OCI-LY7 (cell line): ENCODE results near the gene INTS7. TPM values are rescaled to one million over a fixed set of nuclear protein-coding genes. Genes with fewer than 3 reads are reported as not detected.
A peak's percentile ranks its signal among the peaks of the same experiment; 100 is the strongest.

ENCODE experiments used
- BruUV-seq: library from RNA; stranded (reverse); fragments of 400-500 nt; replicated peaks from 2 replicates; lab custom pipeline; 2021; lab: Mats Ljungman, UMichigan
- CTCF ChIA-PET: fragments of 300-600 bp; sonication (Branson Sonifier 250); formaldehyde crosslinking; loops from one replicate; lab custom pipeline; 2022; ENCODE audit warnings: antibody characterized with exemption; ENCODE audit not compliant: unreplicated experiment; lab: Charles Lee
- POLR2A ChIA-PET: fragments of 300-600 bp; sonication (Branson Sonifier 250); formaldehyde crosslinking; loops from one replicate; lab custom pipeline; 2022; ENCODE audit warnings: antibody characterized with exemption; lab: Charles Lee
- DNase-seq: peaks from one replicate; pipeline ENCODE4 v3.0.0-alpha.2; 2015; ENCODE audit warnings: low spot score
- H2AFZ ChIP-seq: fragments of 200-600 bp; sonication (generic), shearing (Covaris generic); 2 replicates; pipeline ENCODE4 v1.6.1; 2014; ENCODE audit warnings: mild to moderate bottlenecking, antibody characterized with exemption, low read length, moderate library complexity
- H3K27ac ChIP-seq: fragments of 200-600 bp; sonication (generic); 2 replicates; pipeline ENCODE4 v1.5.1; 2014; ENCODE audit warnings: mixed run types, low read depth, mild to moderate bottlenecking, moderate library complexity, low read length, inconsistent platforms; ENCODE audit not compliant: poor library complexity, severe bottlenecking
- H3K36me3 ChIP-seq: fragments of 200-600 bp; sonication (generic); 2 replicates; pipeline ENCODE4 v1.6.1; 2014; ENCODE audit warnings: mild to moderate bottlenecking, antibody characterized with exemption, low read length, moderate library complexity, mixed read lengths; ENCODE audit not compliant: insufficient read depth
- H3K4me1 ChIP-seq: fragments of 200-600 bp; sonication (generic); 2 replicates; pipeline ENCODE4 v1.5.1; 2014; ENCODE audit warnings: mild to moderate bottlenecking, low read length; ENCODE audit not compliant: insufficient read depth, poor library complexity, severe bottlenecking
- H3K4me2 ChIP-seq: fragments of 200-600 bp; sonication (generic); 2 replicates; pipeline ENCODE4 v1.6.1; 2014; ENCODE audit warnings: mild to moderate bottlenecking, low read length
- H3K4me3 ChIP-seq: fragments of 200-600 bp; sonication (generic); 2 replicates; pipeline ENCODE4 v1.5.1; 2014; ENCODE audit warnings: mild to moderate bottlenecking, low read depth, low read length; ENCODE audit not compliant: poor library complexity, severe bottlenecking
- H3K79me2 ChIP-seq: fragments of 200-600 bp; sonication (generic); 2 replicates; pipeline ENCODE4 v1.6.1; 2016; ENCODE audit warnings: low read depth, mild to moderate bottlenecking, low read length, moderate library complexity, mixed read lengths; ENCODE audit not compliant: insufficient read depth
- H3K9me2 ChIP-seq: fragments of 200-600 bp; sonication (generic); 2 replicates; pipeline ENCODE4 v1.6.1; 2016; ENCODE audit warnings: mild to moderate bottlenecking, low read length, mixed read lengths; ENCODE audit not compliant: insufficient read depth
- H3K9me3 ChIP-seq: fragments of 200-600 bp; sonication (generic); 2 replicates; pipeline ENCODE4 v1.6.1; 2014; ENCODE audit warnings: mild to moderate bottlenecking, mixed run types, low read length, mixed read lengths
- H4K20me1 ChIP-seq: fragments of 200-600 bp; sonication (generic); 2 replicates; pipeline ENCODE4 v1.6.1; 2014; ENCODE audit warnings: mild to moderate bottlenecking, antibody characterized with exemption, low read length, moderate library complexity, mixed read lengths; ENCODE audit not compliant: insufficient read depth
- CTCF ChIP-seq: fragments of 200-600 bp; sonication (generic); conservative IDR thresholded peaks from 2 replicates; pipeline ENCODE4 v1.5.1; 2014; ENCODE audit warnings: mild to moderate bottlenecking, antibody characterized with exemption, low read length, moderate library complexity, mixed read lengths
- EZH2phosphoT487 ChIP-seq: fragments of 200-600 bp; sonication (generic); IDR thresholded peaks from 2 replicates; pipeline ENCODE4 v1.6.1; 2018; ENCODE audit warnings: low read depth, borderline replicate concordance, mild to moderate bottlenecking, mixed run types, antibody characterized with exemption, low read length, moderate library complexity, mixed read lengths
- intact Hi-C: fragments of 100-400 bp; cut with micrococcal nuclease; formaldehyde crosslinking; loops from one replicate; pipeline ENCODE4 v1.10.0; 2022; ENCODE audit not compliant: unreplicated experiment
- total RNA-seq, 2 experiments: library from RNA; depleted of rRNA in 1 of 2; stranded (reverse); fragments of >200 nt in 1 of 2; shearing (Covaris generic) in 1 of 2; gene quantifications; 2 replicates each; pipeline ENCODE4 v1.2.3, GENCODE V29; 2014 to 2022

Gene INTS7
- total RNA-seq, 2 experiments from 2014 or later = 17.8 to 25.8 TPM

DNA sequence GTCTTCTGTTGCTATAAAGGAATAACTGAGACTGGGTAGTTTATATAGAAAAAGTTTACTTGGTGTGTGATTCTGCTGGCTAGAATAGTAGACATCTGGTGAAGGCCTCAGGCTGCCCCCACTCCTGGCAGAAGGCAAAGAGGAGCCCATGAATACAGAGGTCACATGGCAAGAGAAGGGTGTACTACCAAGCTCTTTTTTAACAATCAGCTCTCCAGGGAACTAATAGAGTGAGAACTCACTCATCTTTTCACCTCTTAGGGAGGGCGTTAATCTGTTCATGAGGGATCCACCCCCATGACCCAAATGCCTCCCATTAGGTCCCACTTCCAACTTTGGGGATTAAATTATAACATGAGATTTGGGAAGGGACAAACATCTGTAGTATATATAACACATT, 9.5 kb upstream of the INTS7 start:
- CTCF ChIA-PET = no interaction called here
- Histone ChIP-seq H3K9me2 (no peaks in the 10 kb centered on the region), H3K9me3 (no peaks in the 10 kb centered on the region), H2AFZ (no peak overlapping the region), H3K79me2 (peaks cover 75% of the 10 kb centered on the region), H3K27ac (no peak overlapping the region), H3K4me3 (no peak overlapping the region), H3K36me3 (peaks cover 98% of the 10 kb centered on the region), H3K4me1 (peaks cover 10% of the 10 kb centered on the region), H3K4me2 (no peak overlapping the region), H4K20me1 (peaks cover 45% of the 10 kb centered on the region)
- no peak for DNase-seq
- no TSS peak for BruUV-seq
- intact Hi-C loops = no loop called here
- POLR2A ChIA-PET = interaction anchor here (0.6 to 1.4 kb wide), 2 partner anchors 15 to 451 kb away, joined by 5 read pairs; no protein-coding TSS in a partner anchor
- TF ChIP-seq CTCF (no peak), EZH2phosphoT487 (no peak)

DNA sequence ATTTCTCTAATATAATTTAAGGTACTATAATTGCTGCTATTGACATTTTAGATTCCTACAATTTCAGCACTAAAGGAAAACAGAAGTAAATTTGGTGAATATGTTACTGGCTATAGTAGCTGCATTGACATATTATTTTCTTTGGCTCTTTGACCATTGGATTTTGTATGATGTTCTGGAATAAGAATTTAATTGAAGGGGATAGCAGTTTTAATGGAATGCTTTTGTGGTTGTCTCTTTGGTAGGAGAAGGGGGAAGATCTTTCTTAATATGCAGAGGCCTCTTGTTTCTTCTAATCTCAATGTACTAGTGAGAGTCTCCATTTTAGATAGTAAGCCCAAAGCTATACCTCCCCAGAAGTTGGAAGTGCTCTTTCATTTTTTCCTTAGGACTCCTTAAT, 7.1 kb upstream of the INTS7 start:
- Histone ChIP-seq H3K4me2 (no peak overlapping the region), H3K79me2 (peaks cover 90% of the 10 kb centered on the region), H4K20me1 (peaks cover 63% of the 10 kb centered on the region), H2AFZ (no peak overlapping the region), H3K36me3 (peaks cover 98% of the 10 kb centered on the region), H3K9me2 (no peaks in the 10 kb centered on the region), H3K27ac (no peak overlapping the region), H3K4me3 (no peak overlapping the region), H3K4me1 (peaks cover 33% of the 10 kb centered on the region), H3K9me3 (no peaks in the 10 kb centered on the region)
- CTCF ChIA-PET = no interaction called here
- intact Hi-C loops = no loop called here
- BruUV-seq = no TSS peak
- no peak for DNase-seq
- POLR2A ChIA-PET = no interaction called here
- TF ChIP-seq CTCF (no peak), EZH2phosphoT487 (no peak)

GRCh38 chr1:212040629-212041412, 5.5 kb upstream of the INTS7 start:
- ChIA-PET POLR2A (interaction anchor here (0.6 to 3.3 kb wide), 8 partner anchors 8 to 430 kb away, joined by 3 to 19 read pairs (median 4); no protein-coding TSS in a partner anchor), CTCF (no interaction called here)
- H3K79me2 ChIP-seq = peaks cover 100% of the 10 kb centered on the region
- intact Hi-C loops = no loop called here
- TF ChIP-seq EZH2phosphoT487 = no peak
- TF ChIP-seq CTCF = no peak
- H3K9me2 ChIP-seq = no peaks in the 10 kb centered on the region
- H3K4me1 ChIP-seq = peaks cover 37% of the 10 kb centered on the region
- H4K20me1 ChIP-seq = peaks cover 72% of the 10 kb centered on the region
- H2AFZ ChIP-seq = no peak overlapping the region
- BruUV-seq = no TSS peak
- peaks cover 93% of the 10 kb centered on the region for H3K36me3 ChIP-seq
- no peak for DNase-seq
- H3K4me3 ChIP-seq = peak overlapping the region; percentile 1
- H3K4me2 ChIP-seq = peak overlapping the region; percentile 36
- no peaks in the 10 kb centered on the region for H3K9me3 ChIP-seq
- no peak overlapping the region for H3K27ac ChIP-seq
